ENCODE measurements around the gene IL1B. TPM values are rescaled to one million over a fixed set of nuclear protein-coding genes. Genes with fewer than 3 reads are reported as not detected.

Gene IL1B
- total RNA-seq, 2 donors from 2014 or later = 4.2 to 7.3 TPM

GRCh38 chr2:112813280-112813966 lies 23.2 kb downstream of the IL1B start:
- no peak for ATAC-seq
- intact Hi-C loops (cut with DNase I, micrococcal nuclease) = no loop called here
- no peak for DNase-seq

- intact Hi-C loops (cut with DNase I, micrococcal nuclease) = no loop called here
- DNase-seq (no peak), ATAC-seq (no peak)
These were observed 24.0 kb downstream of the IL1B start for GRCh38 chr2:112812318-112813267.

- ATAC-seq = peak; percentile 93
- no peak for DNase-seq
- intact Hi-C loops (cut with DNase I, micrococcal nuclease) = no loop called here
These were observed 24.7 kb downstream of the IL1B start for GRCh38 chr2:112811841-112812306.

GRCh38 chr2:112811276-112811831 lies 25.2 kb downstream of the IL1B start:
- no peak for ATAC-seq
- intact Hi-C loops (cut with DNase I, micrococcal nuclease) = no loop called here
- DNase-seq = no peak

GRCh38 chr2:112809112-112809511 lies 27.5 kb downstream of the IL1B start:
- DNase-seq (no peak), ATAC-seq (no peak)

GRCh38 chr2:112807233-112807807 lies 29.3 kb downstream of the IL1B start:
- DNase-seq = no peak

More at GRCh38 chr2:112809112-112809511, 27.5 kb downstream of the IL1B start:
- intact Hi-C loops (cut with DNase I, micrococcal nuclease) = no loop called here

GRCh38 chr2:112805542-112805941 lies 31.0 kb downstream of the IL1B start:
- ATAC-seq = no peak
- no peak for DNase-seq
- intact Hi-C loops (cut with DNase I, micrococcal nuclease) = no loop called here

More at GRCh38 chr2:112807233-112807807, 29.3 kb downstream of the IL1B start:
- no peak for ATAC-seq
- intact Hi-C loops (cut with DNase I, micrococcal nuclease) = no loop called here

GRCh38 chr2:112803691-112804521 lies 32.7 kb downstream of the IL1B start:
- intact Hi-C loops (cut with DNase I, micrococcal nuclease) = no loop called here
- no peak for ATAC-seq
- no peak for DNase-seq

GRCh38 chr2:112800881-112801583 lies 35.5 kb downstream of the IL1B start:
- intact Hi-C loops (cut with DNase I, micrococcal nuclease) = no loop called here
- ATAC-seq = no peak
- no peak for DNase-seq

GRCh38 chr2:112798979-112799975 lies 37.3 kb downstream of the IL1B start:
- intact Hi-C loops (cut with DNase I, micrococcal nuclease) = no loop called here
- ATAC-seq (no peak), DNase-seq (no peak)

GRCh38 chr2:112796486-112796885 lies 40.1 kb downstream of the IL1B start:
- ATAC-seq = no peak
- no peak for DNase-seq

GRCh38 chr2:112795774-112796173 lies 40.8 kb downstream of the IL1B start:
- ATAC-seq = no peak
- intact Hi-C loops (cut with DNase I, micrococcal nuclease) = no loop called here
- DNase-seq = no peak

More at GRCh38 chr2:112796486-112796885, 40.1 kb downstream of the IL1B start:
- intact Hi-C loops (cut with DNase I, micrococcal nuclease) = no loop called here

GRCh38 chr2:112794841-112795240 lies 41.7 kb downstream of the IL1B start:
- ATAC-seq = peak; percentile 97
- intact Hi-C loops (cut with DNase I, micrococcal nuclease) = no loop called here
- DNase-seq = peak; percentile 30 to 41

- DNase-seq = peak; percentile 16 to 45
- intact Hi-C loops (cut with DNase I, micrococcal nuclease) = no loop called here
- peak; percentile 35 for ATAC-seq
These were observed 42.3 kb downstream of the IL1B start for GRCh38 chr2:112794131-112794733.

- intact Hi-C loops (cut with DNase I, micrococcal nuclease) = no loop called here
- no peak for ATAC-seq
These were observed 43.1 kb downstream of the IL1B start for GRCh38 chr2:112793449-112793978.

GRCh38 chr2:112792419-112792818 lies 44.2 kb downstream of the IL1B start:
- DNase-seq (no peak), ATAC-seq (no peak)
- intact Hi-C loops (cut with DNase I, micrococcal nuclease) = no loop called here

More at GRCh38 chr2:112793449-112793978, 43.1 kb downstream of the IL1B start:
- DNase-seq = no peak
